HG02852 (cell line): ENCODE measurements around the gene FOXL2.
A peak's percentile ranks its signal among the peaks of the same experiment; 100 is the strongest.
"Not testable (repeated sequence)": the region's sequence is repeated elsewhere in the genome, so short reads cannot be mapped to it uniquely, and the experiment has no call there.

Experiments
- ATAC-seq: cut with Tn5 transposase; IDR thresholded peaks from one replicate; pipeline ENCODE4 v1.9.1; 2021; ENCODE audit warnings: mild to moderate bottlenecking, moderate library complexity; ENCODE audit not compliant: unreplicated experiment

The FOXL2 gene

DNA sequence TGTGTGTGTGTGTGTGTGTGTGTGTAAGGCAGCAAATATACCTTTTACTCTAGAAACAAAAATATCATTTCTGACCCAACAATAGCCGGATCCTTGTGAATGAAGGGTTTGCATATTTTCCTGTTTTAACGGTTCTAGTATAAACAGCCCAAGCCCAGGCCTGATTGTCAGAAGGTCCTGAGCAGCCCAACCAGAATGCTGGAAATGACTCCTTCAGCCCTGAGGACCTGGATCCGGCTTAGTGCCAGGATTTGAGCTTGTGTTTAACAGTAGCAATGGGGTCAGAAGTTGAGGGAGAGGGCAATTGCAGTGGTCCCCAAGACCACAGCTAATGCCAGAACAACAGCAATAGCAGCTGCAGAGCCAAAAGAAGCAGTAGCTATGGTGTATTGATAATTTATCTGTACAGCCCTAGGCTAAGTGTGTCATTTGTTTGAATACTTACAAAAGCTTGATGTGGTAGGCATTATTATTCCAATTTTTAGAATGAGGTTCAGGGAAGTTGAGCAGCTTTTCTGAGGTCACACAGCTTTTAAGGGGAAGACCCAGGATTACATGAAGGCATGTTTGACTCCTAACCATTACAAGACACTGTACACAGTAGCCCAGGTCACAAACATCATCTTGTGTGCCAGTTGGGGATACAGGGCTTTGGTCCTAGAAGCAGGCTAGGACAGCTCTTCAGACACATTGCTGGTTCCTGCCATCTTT is 12.8 kb downstream of the FOXL2 start:
- ATAC-seq, result no peak

DNA sequence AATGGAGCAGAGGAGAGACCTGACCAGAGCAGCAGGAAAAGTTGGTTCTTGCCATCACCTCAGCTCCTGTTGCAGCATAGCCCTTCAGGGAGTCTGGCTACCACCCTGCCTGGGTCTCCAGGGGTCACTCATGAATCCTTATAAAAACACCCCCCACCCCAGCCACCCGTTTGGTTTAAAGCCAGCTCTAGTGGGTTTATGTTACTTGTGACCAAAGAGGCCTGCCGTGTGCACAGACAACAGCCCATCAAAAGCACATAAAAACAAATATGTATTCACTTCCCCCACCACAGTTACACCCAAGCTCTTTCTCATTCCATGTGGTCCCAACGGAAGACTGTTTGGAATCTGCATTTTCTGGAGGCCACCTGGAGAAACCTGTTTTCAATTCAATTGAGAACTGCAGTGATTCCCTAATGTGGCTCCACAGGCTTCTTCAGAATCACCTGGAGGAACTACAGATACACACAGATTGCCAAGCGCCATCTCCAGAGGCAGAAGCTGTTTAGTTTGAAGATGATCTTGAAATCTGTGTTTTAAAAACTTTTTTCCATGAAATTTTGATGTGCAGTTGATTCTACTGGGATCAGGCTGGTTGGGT is 13.8 kb downstream of the FOXL2 start:
- ATAC-seq, result no peak

DNA sequence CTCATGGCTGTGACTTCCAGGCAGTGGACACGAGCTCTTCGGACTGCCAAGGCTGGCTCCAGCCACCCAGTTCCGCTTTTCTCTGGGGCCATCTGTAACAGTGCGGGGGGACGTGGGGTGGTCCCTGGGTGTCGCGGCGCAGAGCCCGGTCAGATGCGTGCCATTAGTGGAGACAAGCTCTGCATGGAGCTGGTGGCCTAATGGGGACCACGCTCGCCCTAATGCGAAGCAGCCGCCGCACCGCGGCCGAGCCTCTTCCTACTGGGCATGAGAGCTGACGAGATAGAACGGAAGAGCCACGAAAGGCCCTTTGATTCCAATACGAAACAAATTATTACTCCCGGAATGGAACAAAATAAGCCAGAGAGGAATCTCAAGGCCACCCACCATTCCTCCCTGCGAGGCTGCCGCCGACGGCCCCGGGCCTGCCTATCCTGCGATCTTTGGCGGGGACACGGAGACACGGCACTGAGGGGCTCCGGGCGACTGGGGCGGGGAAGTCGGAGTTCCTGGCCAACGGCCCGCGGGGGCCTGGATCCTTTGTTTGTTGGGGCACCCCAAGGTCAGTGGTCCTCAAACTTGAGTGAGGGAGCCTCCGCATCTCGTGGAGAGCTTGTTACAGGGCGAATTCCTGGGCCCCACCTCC is 18.1 kb downstream of the FOXL2 start:
- no peak for ATAC-seq

DNA sequence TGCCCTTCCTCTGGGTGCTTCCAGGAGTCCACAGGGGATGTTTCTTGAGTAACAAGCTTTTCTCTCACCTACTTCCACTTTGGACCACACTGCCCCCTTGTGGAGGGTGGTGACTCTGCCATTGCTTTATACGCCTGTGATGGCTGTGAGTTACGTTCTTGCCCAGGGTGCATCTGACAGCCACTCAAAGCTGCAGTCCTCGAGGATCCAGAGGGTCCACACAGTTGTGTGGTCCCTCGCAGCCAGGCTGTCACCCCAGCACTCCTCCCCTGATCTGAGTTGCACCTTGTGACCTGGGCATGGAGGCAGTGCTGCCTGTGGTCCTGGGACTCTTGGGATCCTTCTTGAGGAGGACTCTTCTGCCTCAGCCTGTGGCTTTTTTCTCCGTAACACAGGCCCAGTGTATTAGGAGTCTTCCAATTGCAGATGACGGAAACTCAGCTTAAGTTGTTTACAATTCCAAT is 23.4 kb downstream of the FOXL2 start:
- ATAC-seq, result peak; percentile 92

DNA sequence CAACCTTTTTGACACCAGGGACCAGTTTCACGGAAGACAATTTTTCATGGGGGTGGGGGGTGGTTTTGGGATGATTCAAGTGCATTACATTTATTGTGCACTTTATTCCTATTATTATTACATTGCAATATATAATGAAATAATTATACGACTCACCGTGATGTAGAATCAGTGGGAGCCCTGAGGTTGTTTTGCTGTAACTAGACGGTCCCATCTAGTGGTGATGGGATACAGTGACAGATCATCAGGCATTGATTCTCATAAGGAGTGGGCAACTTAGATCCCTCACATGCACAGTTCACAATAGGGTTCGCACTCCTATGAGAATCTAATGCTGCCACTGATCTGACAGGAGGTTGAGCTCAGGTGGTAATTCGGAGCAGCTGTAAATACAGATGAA is 24.5 kb downstream of the FOXL2 start:
- not testable (repeated sequence) for ATAC-seq

DNA sequence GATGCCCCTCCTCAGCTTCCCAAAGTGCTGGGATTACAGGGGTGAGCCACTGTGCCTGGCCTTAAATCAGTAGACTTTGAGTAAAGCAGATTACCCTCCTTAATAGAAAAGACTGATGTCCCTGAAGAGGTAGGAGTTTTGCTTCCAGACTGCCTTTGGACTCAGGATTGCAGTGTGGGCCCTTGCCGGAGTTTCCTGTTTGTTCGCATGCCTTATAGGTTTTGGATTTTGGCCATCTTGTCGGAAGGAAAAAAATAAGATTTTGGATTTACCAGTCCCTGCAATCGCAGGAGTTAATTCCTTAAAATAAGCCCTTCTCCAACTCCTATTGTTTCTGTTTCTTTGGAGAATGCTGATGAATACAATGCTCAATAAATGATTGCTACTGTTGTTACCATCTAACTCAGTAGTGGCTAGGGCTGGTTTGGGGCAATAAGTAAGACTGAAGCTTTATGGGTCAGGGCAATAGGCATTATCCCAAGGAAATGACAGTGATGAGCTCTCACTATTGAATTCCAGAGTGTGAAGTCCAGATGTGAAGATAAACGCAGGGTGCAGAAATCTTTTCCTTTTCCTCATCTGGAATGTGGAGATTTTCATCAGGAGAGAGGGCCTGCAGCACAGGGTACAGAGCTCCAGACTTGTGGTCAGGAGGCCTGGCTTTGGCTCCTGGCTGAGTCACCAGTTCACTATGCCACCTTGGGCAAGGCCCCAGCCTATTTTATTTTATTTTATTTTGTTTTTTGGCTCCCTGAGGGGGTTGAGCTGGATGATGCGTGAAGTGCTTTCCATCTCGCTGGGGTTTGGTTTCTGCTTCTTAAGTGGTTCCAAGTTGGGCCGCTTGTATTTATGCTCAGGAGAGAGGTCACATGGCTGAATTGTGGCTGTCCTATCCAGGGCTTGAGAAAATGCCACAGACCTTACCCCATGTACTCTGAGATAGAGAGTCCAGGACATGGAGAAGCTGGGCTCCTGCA is 25.3 kb downstream of the FOXL2 start:
- no peak for ATAC-seq

DNA sequence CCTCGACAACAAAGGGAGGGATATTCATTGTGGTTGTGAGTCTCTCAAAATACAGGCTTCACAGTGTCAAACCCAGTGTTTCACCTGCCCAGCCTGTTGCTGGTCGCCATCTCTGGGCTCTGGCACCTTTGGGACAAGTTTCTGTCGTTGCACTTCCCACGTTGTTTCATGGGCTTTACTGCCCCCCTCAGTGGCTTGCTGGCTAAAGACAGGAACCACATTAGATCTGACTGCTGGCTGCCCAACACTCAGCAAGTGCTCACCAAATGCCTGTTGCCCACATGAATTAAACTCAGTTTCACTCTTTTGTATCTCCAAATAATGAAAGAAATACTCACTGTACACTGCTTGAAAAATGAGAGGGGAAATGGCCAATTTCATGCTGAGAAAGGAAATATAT is 27.6 kb downstream of the FOXL2 start:
- ATAC-seq, result no peak

DNA sequence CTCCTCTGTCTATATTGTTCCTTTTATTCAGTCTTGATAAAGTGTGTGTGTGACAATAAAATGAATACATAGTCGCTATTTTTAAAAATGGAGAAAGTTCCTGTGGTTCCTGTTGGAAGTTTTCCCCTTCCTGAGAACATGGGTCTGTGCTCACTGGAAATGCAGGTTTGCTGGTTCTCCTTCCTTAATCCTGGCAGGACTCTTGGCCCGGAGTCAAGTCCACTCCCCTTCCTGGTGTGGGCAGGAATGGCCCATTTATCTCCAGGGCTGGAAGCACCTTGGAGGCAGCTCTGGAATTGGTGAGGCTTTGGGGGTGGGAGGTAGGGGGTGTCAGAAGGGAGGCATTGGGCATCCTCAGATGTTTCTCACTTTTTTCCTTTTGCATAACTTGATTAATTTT is 30.1 kb downstream of the FOXL2 start:
- ATAC-seq, result no peak

DNA sequence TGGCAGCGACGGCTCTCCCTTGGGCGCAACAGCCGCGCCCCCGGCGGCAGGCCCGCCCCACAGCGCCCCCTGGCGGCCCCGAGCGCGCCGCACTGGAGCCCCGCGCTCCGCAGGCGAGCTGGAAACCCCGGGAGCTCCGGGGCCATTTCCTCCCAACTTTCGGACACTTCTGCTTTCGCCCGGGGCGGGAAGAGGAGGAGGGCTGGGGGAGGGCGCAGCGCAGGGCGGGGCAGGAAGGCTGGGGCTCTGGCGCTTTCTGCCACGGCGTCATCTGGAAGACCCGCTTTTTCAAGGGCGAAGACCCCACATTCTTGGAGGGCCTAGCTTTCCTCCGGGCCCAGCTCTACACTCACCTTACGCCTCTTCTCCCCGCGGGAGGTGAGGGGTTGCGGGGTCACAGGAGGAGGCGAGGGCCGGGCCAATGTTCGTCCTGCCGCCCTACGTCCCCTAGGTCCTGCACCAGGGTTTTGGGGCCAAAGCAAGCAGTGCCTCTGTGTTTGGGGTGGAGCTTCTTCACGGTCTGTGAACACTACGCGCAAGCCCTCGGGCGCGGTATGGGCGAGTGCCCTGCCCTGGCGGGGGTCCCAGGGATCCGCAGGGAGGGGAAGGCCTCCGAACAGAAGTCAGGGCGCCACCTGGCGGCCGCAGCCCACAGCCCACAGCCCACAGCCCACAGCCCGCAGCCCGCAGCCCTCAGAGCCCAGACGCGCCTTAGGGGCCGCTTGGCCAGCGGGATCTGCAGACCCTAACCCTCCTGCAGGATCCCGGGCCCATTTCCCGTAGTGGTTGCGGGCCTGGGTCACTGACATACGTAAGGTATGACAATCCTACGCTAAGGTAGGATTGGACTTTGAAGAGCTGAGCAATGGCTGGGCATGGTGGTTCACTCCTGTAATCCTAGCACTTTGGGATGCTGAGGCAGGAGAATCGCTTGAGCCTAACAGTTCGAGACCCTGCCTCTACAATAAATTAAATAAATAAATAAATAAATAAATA is 31.1 kb downstream of the FOXL2 start:
- ATAC-seq, result peak; percentile 80

DNA sequence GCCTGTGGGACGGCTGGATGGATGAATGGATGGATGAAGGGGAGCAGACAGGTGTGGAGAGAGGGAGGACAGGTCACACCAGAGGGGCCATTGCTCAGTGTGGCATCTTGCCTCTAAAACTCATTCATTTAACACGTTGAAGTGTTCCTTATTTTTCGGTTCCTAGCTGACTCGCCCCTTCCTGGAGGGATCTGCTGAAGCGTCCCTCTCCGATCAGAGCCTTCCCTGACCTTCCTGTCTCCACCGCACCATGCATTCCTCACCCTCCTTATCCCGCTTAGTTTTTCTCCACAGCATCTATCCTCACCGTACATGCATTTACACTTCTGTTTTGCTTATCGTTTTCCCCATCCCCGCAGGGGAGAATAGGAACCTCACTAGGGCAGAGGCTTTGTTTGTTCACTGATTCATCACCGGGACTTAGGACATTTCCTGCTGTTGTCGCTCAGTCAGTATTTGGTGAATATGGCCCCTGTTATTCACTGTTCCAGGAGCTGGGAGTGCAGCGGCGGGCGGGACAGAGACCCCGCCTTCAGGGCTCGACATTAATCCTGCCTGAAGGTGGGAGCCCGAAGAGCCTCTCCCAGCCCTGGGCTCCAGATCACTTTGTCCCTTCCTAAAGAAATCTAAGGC is 32.0 kb downstream of the FOXL2 start:
- peak; percentile 11 for ATAC-seq

DNA sequence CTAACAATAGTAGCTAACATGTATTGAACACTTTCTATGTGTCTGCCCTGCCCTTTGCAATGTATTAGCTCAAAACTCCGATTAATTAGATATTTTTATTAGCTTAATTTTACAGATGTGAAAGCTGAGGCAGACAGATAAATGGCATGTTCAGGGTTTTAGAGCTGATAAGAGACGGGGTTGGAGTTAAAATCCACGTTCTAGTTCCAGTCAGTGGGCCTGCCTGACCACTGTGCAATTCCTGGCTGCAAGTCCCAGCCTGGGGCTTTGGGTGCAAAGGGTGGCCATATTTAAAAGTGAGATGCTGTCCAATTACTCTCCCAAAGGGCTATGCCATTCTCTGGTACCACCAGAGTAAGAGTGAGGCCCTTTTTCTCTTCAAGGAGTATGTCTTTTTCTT is 33.2 kb downstream of the FOXL2 start:
- no peak for ATAC-seq

DNA sequence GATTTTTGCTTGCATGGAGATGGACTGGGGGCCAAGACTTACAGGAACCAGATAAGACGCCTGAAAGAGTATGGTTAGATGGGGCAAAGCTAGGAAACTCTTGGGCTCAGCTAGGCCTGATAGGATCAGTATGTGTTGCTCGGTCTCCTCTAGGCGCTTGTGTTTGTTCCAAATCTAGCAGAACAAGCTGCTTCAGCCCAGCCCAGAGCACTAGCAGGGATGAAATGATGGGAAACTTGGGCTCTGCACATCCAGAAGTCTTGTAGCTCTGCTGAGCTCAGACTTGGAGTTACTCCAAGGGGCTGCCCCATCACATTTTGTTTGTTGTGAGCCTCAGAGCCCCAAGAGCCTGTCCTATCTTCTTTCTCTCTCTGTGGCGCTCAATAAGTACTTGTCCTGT is 34.7 kb downstream of the FOXL2 start:
- ATAC-seq, result no peak

DNA sequence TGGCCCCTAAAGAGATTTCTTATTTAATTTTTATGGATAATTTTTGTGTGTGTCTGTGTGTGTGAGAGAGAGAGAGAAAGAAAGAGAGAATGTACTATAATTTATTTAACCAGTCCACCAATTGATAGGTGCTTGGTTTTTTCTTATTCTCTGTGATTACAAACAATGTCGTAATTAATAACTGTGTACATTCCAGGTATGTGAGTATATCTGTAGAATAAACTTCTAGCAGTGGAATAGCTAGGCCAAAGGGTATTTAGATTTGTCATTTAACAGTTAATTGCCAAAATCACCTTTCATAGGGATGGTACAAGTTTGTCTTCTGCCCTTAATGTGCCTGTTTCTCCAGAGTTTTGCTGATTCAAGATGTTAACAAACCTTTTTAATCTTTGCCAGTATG is 35.3 kb downstream of the FOXL2 start:
- ATAC-seq, result no peak

DNA sequence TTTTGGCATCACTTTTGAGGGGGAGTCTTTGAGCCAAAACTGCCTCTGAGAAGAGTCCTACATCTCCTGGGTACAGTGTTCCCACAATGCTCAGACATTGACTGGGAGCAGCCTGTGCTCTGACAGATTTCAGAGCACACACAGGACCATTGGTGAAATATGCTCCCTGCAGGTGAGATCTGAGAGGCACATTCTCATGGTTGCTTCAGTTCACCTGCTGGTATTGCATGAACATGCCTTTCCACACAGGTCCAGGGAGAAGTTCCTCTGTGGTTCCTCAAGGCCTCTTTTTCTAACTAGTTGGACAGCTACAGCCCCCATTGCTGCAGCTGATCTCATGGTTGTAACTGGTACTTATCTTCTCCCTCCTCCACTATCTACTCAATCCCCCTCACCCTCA is 37.0 kb downstream of the FOXL2 start:
- no peak for ATAC-seq

DNA sequence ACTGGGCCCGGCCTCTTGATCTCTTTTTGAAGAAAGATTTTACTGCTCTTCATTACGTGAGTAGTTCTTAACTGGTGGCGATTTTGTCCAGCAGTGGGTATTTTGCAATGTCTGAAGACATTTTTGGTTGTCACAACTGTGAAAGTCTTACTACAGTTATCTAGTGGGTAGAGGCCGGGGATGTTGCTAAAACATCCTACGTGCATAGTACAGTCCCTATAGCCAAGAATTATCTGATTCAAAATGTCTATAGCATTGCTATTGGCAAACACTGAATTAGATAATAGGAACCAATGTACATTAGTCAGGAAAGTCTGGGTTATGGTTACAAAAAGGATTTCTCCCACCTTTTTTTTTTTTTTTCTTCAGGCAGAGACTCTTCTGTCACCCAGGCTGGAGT is 38.1 kb downstream of the FOXL2 start:
- no peak for ATAC-seq

DNA sequence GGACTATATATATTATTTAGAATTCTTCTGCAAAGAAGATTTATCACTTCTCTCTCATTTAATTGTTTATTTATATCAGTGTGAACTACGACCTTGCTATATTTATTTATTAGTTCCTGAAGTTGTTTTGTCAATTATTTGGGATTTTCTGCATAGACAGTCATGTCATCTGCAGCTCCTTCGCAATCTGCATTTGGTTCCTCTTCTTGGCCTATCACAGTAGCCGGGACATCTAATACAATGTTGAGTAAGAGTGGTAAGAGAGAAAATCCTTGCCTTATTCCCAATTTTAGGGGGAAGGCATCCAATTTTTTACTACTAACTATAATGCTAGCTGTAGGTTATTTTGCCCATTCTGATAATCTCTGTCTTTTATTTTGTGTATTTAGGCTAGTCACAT is 39.4 kb downstream of the FOXL2 start:
- ATAC-seq, result no peak

DNA sequence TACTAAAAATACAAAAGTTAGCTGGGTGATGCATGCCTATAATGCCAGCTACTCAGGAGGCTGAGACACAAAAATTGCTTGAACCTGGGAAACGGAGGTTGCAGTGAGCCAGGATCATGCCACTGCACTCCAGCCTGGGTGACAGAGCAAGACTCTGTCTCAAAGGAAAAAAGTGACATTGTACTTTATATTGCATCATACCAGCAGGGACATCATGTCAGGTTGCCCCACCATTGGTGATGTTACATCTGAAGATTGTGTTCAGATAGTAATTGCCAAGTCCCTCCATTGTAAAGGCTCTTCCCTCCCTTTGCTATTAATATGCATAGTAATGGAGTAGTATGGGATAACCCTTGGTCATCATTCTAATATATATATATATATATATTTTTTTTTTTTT is 44.8 kb downstream of the FOXL2 start:
- ATAC-seq, result no peak

DNA sequence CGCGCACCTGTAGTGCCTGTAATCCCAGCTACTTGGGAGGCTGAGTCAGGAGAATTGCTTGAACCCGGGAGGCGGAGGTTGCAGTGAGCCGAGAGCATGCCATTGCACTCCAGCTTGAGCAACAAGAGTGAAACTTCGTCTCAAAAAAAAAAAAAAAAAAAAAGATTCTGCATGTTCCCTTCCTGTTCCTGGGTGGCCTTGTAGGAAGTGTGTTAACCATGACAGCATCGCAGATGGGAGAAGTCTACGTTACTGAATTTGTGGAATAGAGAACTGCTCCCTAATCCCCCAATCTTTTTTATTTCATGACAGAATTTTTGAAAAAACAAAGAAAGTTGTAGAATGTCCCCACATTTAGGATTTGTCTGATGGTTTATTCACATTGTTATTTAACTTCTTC is 45.4 kb downstream of the FOXL2 start:
- no peak for ATAC-seq

DNA sequence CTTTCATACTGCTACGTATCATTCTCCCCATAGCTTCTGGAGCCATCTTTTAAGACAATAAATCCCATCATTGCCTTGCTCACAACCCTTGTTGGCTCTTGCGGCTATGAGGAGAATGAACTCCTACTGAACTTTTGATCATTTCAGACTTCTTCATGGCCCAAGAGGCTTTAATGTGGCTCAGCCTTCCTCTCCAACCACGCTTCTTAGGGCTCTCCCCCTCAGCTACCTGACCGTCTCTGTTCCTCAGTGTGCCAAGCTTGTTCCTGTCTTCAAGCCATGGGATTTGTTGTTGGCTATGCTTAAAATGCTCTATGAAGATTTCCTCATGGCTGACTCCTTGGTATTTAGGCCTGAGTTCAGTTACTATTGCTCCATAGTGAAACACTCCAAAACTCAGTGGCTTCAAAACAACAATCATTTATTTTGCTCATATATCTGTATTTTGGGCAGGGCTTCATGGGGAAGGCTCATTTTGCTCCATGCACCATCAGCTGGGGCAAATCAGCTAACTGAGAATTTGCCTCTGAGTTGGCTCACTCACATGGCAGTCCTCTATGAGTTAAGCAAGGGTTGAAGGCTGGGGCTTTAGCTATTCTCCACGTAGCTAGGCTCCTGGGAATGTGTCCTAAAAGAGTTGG is 47.5 kb downstream of the FOXL2 start:
- no peak for ATAC-seq
